Karpas-422 (cell line): Measurements from ENCODE around the gene RAB18. TPM values are rescaled to one million over a fixed set of nuclear protein-coding genes. Genes with fewer than 3 reads are reported as not detected.

Experiments
- DNase-seq: peaks from one replicate; pipeline ENCODE4 v3.0.0-alpha.2; 2015
- H2AFZ ChIP-seq: fragments of 200-600 bp; sonication (generic); 2 replicates; pipeline ENCODE4 v1.6.1; 2014; ENCODE audit warnings: antibody characterized with exemption, low read length, mixed read lengths
- H3K27ac ChIP-seq: fragments of 200-600 bp; sonication (generic); 2 replicates; pipeline ENCODE4 v1.5.1; 2014; ENCODE audit warnings: mild to moderate bottlenecking, low read length, moderate library complexity
- H3K27me3 ChIP-seq: fragments of 200-600 bp; sonication (generic); 2 replicates; pipeline ENCODE4 v1.6.1; 2014; ENCODE audit warnings: low read length, mixed read lengths
- H3K36me3 ChIP-seq: fragments of 200-600 bp; sonication (generic); 2 replicates; pipeline ENCODE4 v1.6.1; 2014; ENCODE audit warnings: low read length, mixed read lengths; ENCODE audit not compliant: insufficient read depth
- H3K4me1 ChIP-seq: fragments of 200-600 bp; sonication (generic); 2 replicates; pipeline ENCODE4 v1.6.1; 2014; ENCODE audit warnings: mild to moderate bottlenecking, low read length, mixed read lengths
- H3K4me2 ChIP-seq: fragments of 200-600 bp; sonication (generic); 2 replicates; pipeline ENCODE4 v1.6.1; 2014; ENCODE audit warnings: low read length, low read depth, mild to moderate bottlenecking; ENCODE audit not compliant: poor library complexity, severe bottlenecking
- H3K4me3 ChIP-seq: fragments of 200-600 bp; sonication (generic); 2 replicates; pipeline ENCODE4 v1.5.1; 2014; ENCODE audit warnings: mild to moderate bottlenecking, antibody characterized with exemption, low read length, mixed read lengths
- H3K79me2 ChIP-seq: fragments of 200-600 bp; sonication (generic); 2 replicates; pipeline ENCODE4 v1.6.1; 2014; ENCODE audit warnings: mild to moderate bottlenecking, low read length, mixed read lengths
- H3K9ac ChIP-seq: fragments of 200-600 bp; sonication (generic); 2 replicates; pipeline ENCODE4 v1.6.0; 2014; ENCODE audit warnings: low read length
- H3K9me2 ChIP-seq: fragments of 200-600 bp; sonication (generic), shearing (Covaris generic); replicated peaks from 2 replicates; pipeline ENCODE4 v1.6.0; 2014; ENCODE audit warnings: mild to moderate bottlenecking, low read length, moderate library complexity; ENCODE audit not compliant: insufficient read depth
- H3K9me3 ChIP-seq: fragments of 300-700, 200-600 bp; sonication (generic); 2 replicates; pipeline ENCODE4 v1.6.1; 2014; ENCODE audit warnings: low read length, mixed read lengths
- H4K20me1 ChIP-seq: fragments of 200-600 bp; sonication (generic); 2 replicates; pipeline ENCODE4 v1.6.1; 2014; ENCODE audit warnings: mild to moderate bottlenecking, antibody characterized with exemption, low read length, low read depth; ENCODE audit not compliant: insufficient read depth
- total RNA-seq: library from RNA; depleted of rRNA; stranded (reverse); fragments of >200 nt; shearing (Covaris generic); gene quantifications from 2 replicates; pipeline ENCODE4 v1.2.3, GENCODE V29; 2014; ENCODE audit warnings: low replicate concordance

RAB18 gene
- total RNA-seq, 1 experiment from 2014 or later, result 34.9 TPM

GRCh38 chr10:27470885-27471284, 33.2 kb upstream of the RAB18 start:
- DNase-seq, result no peak

GRCh38 chr10:27474741-27475140, 29.4 kb upstream of the RAB18 start:
- no peaks in the 10 kb centered on the region for H3K9me2 ChIP-seq
- H3K27me3 ChIP-seq, result no peaks in the 10 kb centered on the region
- H3K36me3 ChIP-seq, result no peaks in the 10 kb centered on the region
- no peak overlapping the region for H3K27ac ChIP-seq
- no peak overlapping the region for H3K4me3 ChIP-seq
- DNase-seq, result no peak
- no peaks in the 10 kb centered on the region for H3K79me2 ChIP-seq
- H2AFZ ChIP-seq, result no peak overlapping the region
- no peak overlapping the region for H3K9ac ChIP-seq
- H3K4me2 ChIP-seq, result no peak overlapping the region
- H4K20me1 ChIP-seq, result no peaks in the 10 kb centered on the region
- no peaks in the 10 kb centered on the region for H3K9me3 ChIP-seq
- H3K4me1 ChIP-seq, result no peaks in the 10 kb centered on the region

More at GRCh38 chr10:27470885-27471284, 33.2 kb upstream of the RAB18 start:
- Histone ChIP-seq H3K9me2 (no peaks in the 10 kb centered on the region), H3K27ac (no peak overlapping the region), H3K4me2 (no peak overlapping the region), H4K20me1 (no peaks in the 10 kb centered on the region), H2AFZ (no peak overlapping the region), H3K4me3 (no peak overlapping the region), H3K4me1 (no peaks in the 10 kb centered on the region), H3K27me3 (no peaks in the 10 kb centered on the region), H3K79me2 (no peaks in the 10 kb centered on the region), H3K36me3 (no peaks in the 10 kb centered on the region), H3K9me3 (no peaks in the 10 kb centered on the region), H3K9ac (no peak overlapping the region)

- Histone ChIP-seq H3K9me2 (no peaks in the 10 kb centered on the region), H4K20me1 (no peaks in the 10 kb centered on the region), H3K36me3 (no peaks in the 10 kb centered on the region), H3K4me1 (no peaks in the 10 kb centered on the region; the same call in 1 of the 2 replicates), H3K4me2 (no peak overlapping the region), H3K27me3 (no peaks in the 10 kb centered on the region), H3K4me3 (no peak overlapping the region), H3K9ac (no peak overlapping the region), H3K9me3 (no peaks in the 10 kb centered on the region), H3K79me2 (no peaks in the 10 kb centered on the region), H2AFZ (no peak overlapping the region), H3K27ac (no peak overlapping the region)
- DNase-seq, result no peak
Measured at GRCh38 chr10:27479016-27479415, 25.1 kb upstream of the RAB18 start.

- no peaks in the 10 kb centered on the region for H3K79me2 ChIP-seq
- DNase-seq, result no peak
- no peaks in the 10 kb centered on the region for H3K9me3 ChIP-seq
- no peak overlapping the region for H2AFZ ChIP-seq
- no peak overlapping the region for H3K4me3 ChIP-seq
- H3K36me3 ChIP-seq, result no peaks in the 10 kb centered on the region
- H3K4me2 ChIP-seq, result no peak overlapping the region
- H3K27ac ChIP-seq, result no peak overlapping the region
- no peaks in the 10 kb centered on the region for H3K27me3 ChIP-seq
- H3K9ac ChIP-seq, result no peak overlapping the region
- H3K9me2 ChIP-seq, result no peaks in the 10 kb centered on the region
- H3K4me1 ChIP-seq, result no peaks in the 10 kb centered on the region; the same call in 1 of the 2 replicates
- no peaks in the 10 kb centered on the region for H4K20me1 ChIP-seq
Measured at GRCh38 chr10:27481486-27481885, 22.6 kb upstream of the RAB18 start.

- Histone ChIP-seq H3K27me3 (no peaks in the 10 kb centered on the region), H3K4me2 (no peak overlapping the region), H3K4me1 (no peaks in the 10 kb centered on the region; the same call in 1 of the 2 replicates), H3K36me3 (no peaks in the 10 kb centered on the region), H4K20me1 (no peaks in the 10 kb centered on the region), H3K9me3 (no peaks in the 10 kb centered on the region), H3K9ac (no peak overlapping the region), H3K4me3 (no peak overlapping the region), H3K79me2 (no peaks in the 10 kb centered on the region), H3K9me2 (no peaks in the 10 kb centered on the region), H3K27ac (no peak overlapping the region), H2AFZ (no peak overlapping the region)
- DNase-seq, result no peak
Measured at GRCh38 chr10:27482984-27483956, 20.8 kb upstream of the RAB18 start.

- Histone ChIP-seq H3K79me2 (no peaks in the 10 kb centered on the region), H3K27me3 (no peaks in the 10 kb centered on the region), H3K4me3 (no peak overlapping the region), H2AFZ (no peak overlapping the region), H3K36me3 (no peaks in the 10 kb centered on the region), H4K20me1 (no peaks in the 10 kb centered on the region), H3K27ac (no peak overlapping the region), H3K4me1 (no peaks in the 10 kb centered on the region; the same call in 1 of the 2 replicates), H3K9ac (no peak overlapping the region), H3K9me3 (no peaks in the 10 kb centered on the region), H3K9me2 (no peaks in the 10 kb centered on the region), H3K4me2 (no peak overlapping the region)
- no peak for DNase-seq
Measured at GRCh38 chr10:27485368-27485767, 18.7 kb upstream of the RAB18 start.

- H3K9me2 ChIP-seq, result no peaks in the 10 kb centered on the region
- H4K20me1 ChIP-seq, result no peaks in the 10 kb centered on the region
- H3K9ac ChIP-seq, result no peak overlapping the region
- H3K9me3 ChIP-seq, result no peaks in the 10 kb centered on the region
- no peak overlapping the region for H3K4me3 ChIP-seq
- H2AFZ ChIP-seq, result no peak overlapping the region
- no peaks in the 10 kb centered on the region; the same call in 1 of the 2 replicates for H3K4me1 ChIP-seq
- no peak overlapping the region for H3K4me2 ChIP-seq
- H3K27ac ChIP-seq, result no peak overlapping the region
- H3K27me3 ChIP-seq, result 0 out of 2 replicates have a peak, but pooled peaks cover 2% of the 10 kb centered on the region
- H3K36me3 ChIP-seq, result no peaks in the 10 kb centered on the region
- no peak for DNase-seq
- no peaks in the 10 kb centered on the region for H3K79me2 ChIP-seq
Measured at GRCh38 chr10:27485986-27486385, 18.1 kb upstream of the RAB18 start.

- Histone ChIP-seq H3K79me2 (no peaks in the 10 kb centered on the region), H3K4me2 (no peak overlapping the region), H3K36me3 (no peaks in the 10 kb centered on the region)
Measured at GRCh38 chr10:27490807-27491206, 13.3 kb upstream of the RAB18 start.

More at GRCh38 chr10:27490807-27491206, 13.3 kb upstream of the RAB18 start:
- H3K9ac ChIP-seq, result no peak overlapping the region
- H3K27ac ChIP-seq, result no peak overlapping the region
- no peaks in the 10 kb centered on the region for H3K9me2 ChIP-seq
- no peak overlapping the region for H2AFZ ChIP-seq
- no peaks in the 10 kb centered on the region for H3K4me1 ChIP-seq
- no peak for DNase-seq
- H3K4me3 ChIP-seq, result no peak overlapping the region
- no peaks in the 10 kb centered on the region for H3K9me3 ChIP-seq
- 0 out of 2 replicates have a peak, but pooled peaks cover 4% of the 10 kb centered on the region for H3K27me3 ChIP-seq
- H4K20me1 ChIP-seq, result no peaks in the 10 kb centered on the region
